Skeletal muscle satellite cell (primary cell): ENCODE data around the gene RTP5. TPM values are rescaled to one million over a fixed set of nuclear protein-coding genes. Genes with fewer than 3 reads are reported as not detected.
A peak's percentile ranks its signal among the peaks of the same experiment; 100 is the strongest.
"Not testable (repeated sequence)": the region's sequence is repeated elsewhere in the genome, so short reads cannot be mapped to it uniquely, and the experiment has no call there.

Source experiments
- H3K27me3 ChIP-seq: 2 replicates; pipeline ENCODE4 v1.7.0; 2013; ENCODE audit warnings: low read length; ENCODE audit not compliant: control insufficient read depth, insufficient read depth
- H3K36me3 ChIP-seq: 2 replicates; pipeline ENCODE4 v1.7.0; 2013; ENCODE audit warnings: mild to moderate bottlenecking, control low read depth, low read length; ENCODE audit not compliant: insufficient read depth
- H3K4me1 ChIP-seq: 2 replicates; pipeline ENCODE4 v1.7.0; 2013; ENCODE audit warnings: low read length; ENCODE audit not compliant: control insufficient read depth, insufficient read depth
- H3K4me2 ChIP-seq: 2 replicates; pipeline ENCODE4 v1.7.0; 2013; ENCODE audit warnings: mild to moderate bottlenecking, low read length
- H3K4me3 ChIP-seq: 2 replicates; pipeline ENCODE4 v1.7.0; 2013; ENCODE audit warnings: low read length
- H3K9ac ChIP-seq: 2 replicates; pipeline ENCODE4 v1.7.0; 2013; ENCODE audit warnings: mild to moderate bottlenecking, low read depth, low read length, moderate library complexity
- H3K9me3 ChIP-seq: replicated peaks from 2 replicates; pipeline ENCODE4 v1.7.0; 2013; ENCODE audit warnings: mild to moderate bottlenecking, control low read depth, low read length
- total RNA-seq: library from RNA; depleted of rRNA; stranded (reverse); fragments of >200 nt; gene quantifications from 2 replicates; pipeline ENCODE4 v1.2.3, GENCODE V29; 2012; rRNA removed

The RTP5 gene
- not detected in 2 replicates for total RNA-seq

- no peak within 1 kb of the TSS for H3K4me2 ChIP-seq
- no peaks in the 10 kb centered on the region for H3K9me3 ChIP-seq
- H3K4me3 ChIP-seq, result no peak within 1 kb of the TSS
- no peak within 1 kb of the TSS for H3K9ac ChIP-seq
- peaks cover 3% of the 10 kb centered on the region for H3K4me1 ChIP-seq
- peaks cover 43% of the 10 kb centered on the region for H3K27me3 ChIP-seq
- H3K36me3 ChIP-seq, result no peaks in the 10 kb centered on the region
These were observed at the start of gene RTP5 for GRCh38 chr2:241869087-241869961. RTP5 (plus strand) TSS chr2:241869729; CDS start chr2:241869757, 28 bp downstream.

GRCh38 chr2:241819947-241820624, 49.4 kb upstream of the RTP5 start:
- H3K4me3 ChIP-seq, H3K36me3 ChIP-seq, H3K27me3 ChIP-seq, H3K4me2 ChIP-seq, H3K9me3 ChIP-seq, H3K4me1 ChIP-seq, H3K9ac ChIP-seq: not testable (repeated sequence)

GRCh38 chr2:241820625-241821384, 48.7 kb upstream of the RTP5 start:
- no peak overlapping the region for H3K4me2 ChIP-seq
- no peak overlapping the region for H3K4me3 ChIP-seq
- no peaks in the 10 kb centered on the region for H3K9me3 ChIP-seq
- H3K4me1 ChIP-seq, result no peaks in the 10 kb centered on the region
- H3K36me3 ChIP-seq, result no peaks in the 10 kb centered on the region
- peaks cover 4% of the 10 kb centered on the region for H3K27me3 ChIP-seq
- H3K9ac ChIP-seq, result no peak overlapping the region

GRCh38 chr2:241821460-241822263, 47.9 kb upstream of the RTP5 start:
- no peaks in the 10 kb centered on the region for H3K36me3 ChIP-seq
- H3K4me3 ChIP-seq, result no peak overlapping the region
- H3K4me2 ChIP-seq, result no peak overlapping the region
- no peaks in the 10 kb centered on the region for H3K9me3 ChIP-seq
- H3K4me1 ChIP-seq, result no peaks in the 10 kb centered on the region
- H3K27me3 ChIP-seq, result peaks cover 4% of the 10 kb centered on the region
- no peak overlapping the region for H3K9ac ChIP-seq

GRCh38 chr2:241822264-241822623, 47.3 kb upstream of the RTP5 start:
- H3K4me2 ChIP-seq, result no peak overlapping the region
- H3K27me3 ChIP-seq, result peaks cover 9% of the 10 kb centered on the region
- no peaks in the 10 kb centered on the region for H3K4me1 ChIP-seq
- peaks cover 4% of the 10 kb centered on the region for H3K9me3 ChIP-seq
- H3K9ac ChIP-seq, result no peak overlapping the region
- no peak overlapping the region for H3K4me3 ChIP-seq
- H3K36me3 ChIP-seq, result no peaks in the 10 kb centered on the region

GRCh38 chr2:241823531-241824437, 45.7 kb upstream of the RTP5 start:
- H3K4me2 ChIP-seq, result not testable (repeated sequence)

GRCh38 chr2:241827394-241827793, 42.1 kb upstream of the RTP5 start:
- Histone ChIP-seq H3K36me3 (no peaks in the 10 kb centered on the region), H3K27me3 (peaks cover 24% of the 10 kb centered on the region)

More at GRCh38 chr2:241823531-241824437, 45.7 kb upstream of the RTP5 start:
- not testable (repeated sequence) for H3K27me3 ChIP-seq, H3K4me3 ChIP-seq, H3K4me1 ChIP-seq, H3K9me3 ChIP-seq, H3K36me3 ChIP-seq, H3K9ac ChIP-seq

GRCh38 chr2:241833101-241833663, 36.3 kb upstream of the RTP5 start:
- Histone ChIP-seq H3K27me3 (peaks cover 49% of the 10 kb centered on the region), H3K36me3 (no peaks in the 10 kb centered on the region), H3K4me3 (no peak overlapping the region), H3K9ac (no peak overlapping the region), H3K4me1 (peaks cover 4% of the 10 kb centered on the region), H3K9me3 (no peaks in the 10 kb centered on the region), H3K4me2 (peak overlapping the region; percentile 45)

More at GRCh38 chr2:241827394-241827793, 42.1 kb upstream of the RTP5 start:
- Histone ChIP-seq H3K9ac (no peak overlapping the region), H3K4me2 (no peak overlapping the region), H3K4me3 (no peak overlapping the region), H3K4me1 (no peaks in the 10 kb centered on the region), H3K9me3 (peaks cover 5% of the 10 kb centered on the region)

GRCh38 chr2:241833756-241834526, 35.6 kb upstream of the RTP5 start:
- H3K9me3 ChIP-seq, result not testable (repeated sequence)

More at GRCh38 chr2:241833756-241834526, 35.6 kb upstream of the RTP5 start:
- H3K4me1 ChIP-seq, H3K9ac ChIP-seq, H3K4me3 ChIP-seq, H3K36me3 ChIP-seq: not testable (repeated sequence)
- Histone ChIP-seq H3K4me2 (peak overlapping the region; percentile 45), H3K27me3 (peaks cover 55% of the 10 kb centered on the region)
